Smooth muscle cell of the pulmonary artery (primary cell): Measurements from ENCODE around the gene SLC9C1. TPM values are rescaled to one million over a fixed set of nuclear protein-coding genes. Genes with fewer than 3 reads are reported as not detected.

ENCODE experiments used
- total RNA-seq: library from RNA; depleted of rRNA; stranded (reverse); fragments of >200 nt; gene quantifications from 2 replicates; pipeline ENCODE4 v1.2.3, GENCODE V29; 2014

SLC9C1 gene
- total RNA-seq: 0.20 and 0.43 TPM in 2 replicates

GRCh38 chr3:112293368-112294321, at the start of gene SLC9C1:
SLC9C1 (minus strand) TSS chr3:112294216; CDS start chr3:112286791, 7,425 bp downstream.

DNA sequence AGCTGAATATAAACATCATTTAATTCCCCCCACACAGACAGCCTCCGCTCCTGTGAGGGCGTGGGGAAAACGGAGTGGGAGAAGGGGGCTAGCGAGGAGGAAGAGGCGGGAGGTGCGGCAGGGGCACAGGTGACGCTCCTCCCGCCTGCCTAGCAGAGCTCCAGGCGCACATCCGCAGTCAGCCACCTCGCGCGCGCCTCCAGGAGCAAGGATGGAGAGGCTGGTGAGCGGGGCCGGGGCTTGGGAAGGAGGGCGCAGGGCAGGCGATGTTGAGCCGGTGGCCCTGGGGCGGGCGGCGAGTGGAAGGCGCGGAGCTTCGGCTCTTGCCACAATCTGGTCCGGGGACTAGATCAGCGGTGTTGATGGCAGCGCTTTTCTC, 39.0 kb upstream of the SLC9C1 start, which contains the start of gene CD200:
Gene CD200, plus strand, starts transcription at position 155 of the 379 bp plus-strand sequence. Its CDS starts 57 bp downstream, at position 212.

GRCh38 chr3:112132975-112133448, 161.0 kb downstream of the SLC9C1 start, which contains the start of gene GCSAM:
GCSAM (minus strand) TSS chr3:112133248; CDS start chr3:112133120, 128 bp downstream.

Other genes with a start within 250 kb of the SLC9C1 start
- 2.5 and 13.6 TPM in 2 replicates for gene C3orf52, start 207.8 kb downstream of the SLC9C1 start, total RNA-seq
- gene GCSAM, start 161.0 kb downstream of the SLC9C1 start, total RNA-seq: not detected in 2 replicates
- 12.3 and 12.8 TPM in 2 replicates for gene CD200, start 38.9 kb upstream of the SLC9C1 start, total RNA-seq
- gene BTLA, start 205.3 kb upstream of the SLC9C1 start, total RNA-seq: 0.07 and 0.30 TPM in 2 replicates